Ovary (tissue), 9 donors: ENCODE measurements around the gene TAOK3. TPM values are rescaled to one million over a fixed set of nuclear protein-coding genes. Genes with fewer than 3 reads are reported as not detected.
"Not testable (repeated sequence)": the region's sequence is repeated elsewhere in the genome, so short reads cannot be mapped to it uniquely, and the experiment has no call there.

Experiments used
- DNase-seq, 5 donors: peaks; one replicate each; pipeline ENCODE4 v3.0.0-alpha.2; 2019 to 2020
- H3K27ac ChIP-seq, 2 donors: fragments of 200-600 bp; one replicate each; pipeline versions ENCODE4 v1.5.1 to v1.8.0; 2019 to 2022
- H3K27me3 ChIP-seq: fragments of 200-600 bp; one replicate; pipeline ENCODE4 v1.8.0; 2022
- H3K36me3 ChIP-seq: fragments of 200-600 bp; sonication (generic); one replicate; pipeline ENCODE4 v1.5.1; 2019
- H3K4me1 ChIP-seq: one replicate; pipeline ENCODE4 v1.8.1; 2013; ENCODE audit warnings: mild to moderate bottlenecking, moderate library complexity; ENCODE audit not compliant: insufficient read depth
- H3K4me3 ChIP-seq: fragments of 200-600 bp; sonication (generic); one replicate; pipeline ENCODE4 v1.5.1; 2017
- H3K9me3 ChIP-seq, 2 donors: fragments of 200-600 bp in 1 of 2; sonication (generic) in 1 of 2; one replicate each; pipeline versions ENCODE4 v1.5.1 to v1.8.1; 2013 to 2019; ENCODE audit warnings: mild to moderate bottlenecking in 1 of 2, moderate library complexity in 1 of 2
- CTCF ChIP-seq, 3 donors: fragments of 450-650 bp in 2 of 3; fragments of 200-600 bp in 1 of 3; IDR thresholded peaks; one replicate each; pipeline versions ENCODE4 v1.5.1 to v1.8.0; 2016 to 2022; ENCODE audit warnings: antibody characterized with exemption in 3 of 3, mild to moderate bottlenecking in 1 of 3
- EP300 ChIP-seq: sonication (generic); formaldehyde crosslinking; IDR thresholded peaks from one replicate; pipeline ENCODE4 v1.6.1; 2017; ENCODE audit warnings: antibody characterized with exemption
- POLR2A ChIP-seq: fragments of 450-650 bp; IDR thresholded peaks from one replicate; pipeline ENCODE4 v1.6.1; 2017; ENCODE audit warnings: antibody characterized with exemption, mild to moderate bottlenecking, moderate library complexity
- WGBS, 3 donors: extraction: QIAGEN DNeasy Blood & Tissue Kit in 1 of 3; methylation state at CpG; one replicate each; pipeline versions ENCODE4 v1.1.5 to v1.1.7; 2013 to 2017; 5-methylcytosine and 5-hydroxymethylcytosine counted together
- intact Hi-C, 4 donors: fragments of 100-400 bp; cut with DNase I; formaldehyde crosslinking; loops; one replicate each; pipeline versions ENCODE4 v1.11.0 to v1.15.1; 2022 to 2023
- polyA plus RNA-seq, 2 donors: library from polyadenylated mRNA; stranded (reverse); fragments of 200-250 nt in 1 of 2; fragments of 350-450 nt in 1 of 2; fragmentation: Illumina TruSeq in 1 of 2; extraction: RNeasy Lipid Tissue Mini Kit (QIAGEN cat#74804) in 1 of 2; gene quantifications; one replicate each; pipeline ENCODE4 v1.2.3, GENCODE V29; 2013 to 2014
- total RNA-seq, 7 donors: library from RNA; depleted of rRNA in 2 of 7; stranded (reverse); fragments of >200 nt in 2 of 7; fragmentation: NEBNext Ultra II Directional in 3 of 7; extraction: Animal tissue kit (Norgen Biotek cat#: 25700) in 3 of 7; gene quantifications; one replicate each; pipeline versions ENCODE4 v1.1.0 to v1.2.4, GENCODE V29; 2016 to 2023
- donor health status: DM: no; HTN: no; CAD: no; lungs with moderate emphysema.
- donor health status: DM: no; HTN: no; CAD: no.
- donor health status: Bipolar disorder and iron deficiency.
- donor health status: DM: yes; HTN: yes; CAD: no.
- donor health status: DM: no; HTN: no; CAD: no.
- donor health status: DM: yes; HTN: yes; CAD: no.

The TAOK3 gene
- total and polyA plus RNA-seq, 9 donors = 12.6 to 31.0 (median 23.0) TPM

- TF ChIP-seq CTCF (IDR thresholded peaks at IDR 0.05) = no peak
- TF ChIP-seq POLR2A = no peak
- TF ChIP-seq EP300 = no peak
- 0% methylated on average over 25 to 29 of the region's 29 CpGs for WGBS, 3 donors
- intact Hi-C loops = loop anchor here in 1 of 4 donors (10.0 kb wide), 1 partner anchor 72 kb away; the partner anchor contains the start of gene WSB2
Observed at GRCh38 chr12:118136559-118137003, 236.1 kb downstream of the TAOK3 start.

GRCh38 chr12:118135788-118136558 is 236.7 kb downstream of the TAOK3 start, which contains the start of gene PEBP1:
Gene PEBP1 (plus strand): TSS chr12:118136124. CDS start chr12:118136210, 86 bp downstream.
- WGBS, 3 donors = 0% methylated on average over 40 to 70 of the region's 70 CpGs
- intact Hi-C loops = loop anchor here in 1 of 4 donors (10.0 kb wide), 1 partner anchor 71 kb away; the partner anchor contains the start of gene WSB2

More at GRCh38 chr12:118136559-118137003, 236.1 kb downstream of the TAOK3 start:
- H3K4me1 ChIP-seq = peaks cover 14% of the 10 kb centered on the region
- DNase-seq = peak; percentile 38 to 69 (median 58)
- H3K27ac ChIP-seq = peak overlapping the region; percentile 83 to 92
- H3K27me3 ChIP-seq = no peaks in the 10 kb centered on the region
- no peaks in the 10 kb centered on the region for H3K36me3 ChIP-seq
- H3K4me3 ChIP-seq = peak overlapping the region; percentile 78
- no peaks in the 10 kb centered on the region for H3K9me3 ChIP-seq

GRCh38 chr12:118129436-118129835 is 243.3 kb downstream of the TAOK3 start:
- H3K27me3 ChIP-seq, H3K9me3 ChIP-seq, H3K27ac ChIP-seq, intact Hi-C loops, DNase-seq, H3K4me1 ChIP-seq, H3K4me3 ChIP-seq, H3K36me3 ChIP-seq: not testable (repeated sequence)
- WGBS, 3 donors = 92 to 95% (median 94%) methylated on average over 5 of the region's 5 CpGs

More at GRCh38 chr12:118135788-118136558, 236.7 kb downstream of the TAOK3 start, which contains the start of gene PEBP1:
- peak within 1 kb of the TSS; percentile 83 to 92 for H3K27ac ChIP-seq
- H3K27me3 ChIP-seq = no peaks in the 10 kb centered on the region
- DNase-seq = peak; percentile 92 to 96 (median 94)
- peak; percentile 81 for TF ChIP-seq POLR2A
- TF ChIP-seq EP300 = no peak
- peaks cover 14% of the 10 kb centered on the region for H3K4me1 ChIP-seq
- peak within 1 kb of the TSS; percentile 78 for H3K4me3 ChIP-seq
- no peaks in the 10 kb centered on the region for H3K36me3 ChIP-seq
- no peaks in the 10 kb centered on the region for H3K9me3 ChIP-seq

GRCh38 chr12:118127867-118128266 is 244.8 kb downstream of the TAOK3 start:
- Histone ChIP-seq H3K27me3 (no peaks in the 10 kb centered on the region), H3K4me1 (peaks cover 7% of the 10 kb centered on the region), H3K36me3 (no peaks in the 10 kb centered on the region), H3K9me3 (no peaks in the 10 kb centered on the region), H3K27ac (no peak overlapping the region), H3K4me3 (no peak overlapping the region)
- TF ChIP-seq POLR2A (no peak), CTCF (IDR thresholded peaks at IDR 0.05) (no peak), EP300 (no peak)
- 96 to 99% (median 97%) methylated on average over 5 of the region's 5 CpGs for WGBS, 3 donors
- intact Hi-C loops = no loop called here
- no peak for DNase-seq

GRCh38 chr12:118126119-118126757 is 246.5 kb downstream of the TAOK3 start:
- H3K36me3 ChIP-seq = no peaks in the 10 kb centered on the region
- no peaks in the 10 kb centered on the region for H3K9me3 ChIP-seq
- peak overlapping the region in 1 of 2 donors; percentile 59 for H3K27ac ChIP-seq
- DNase-seq = peak; percentile 60 to 90 (median 72)
- 47 to 62% (median 48%) methylated on average over 13 of the region's 13 CpGs for WGBS, 3 donors
- peaks cover 3% of the 10 kb centered on the region for H3K4me1 ChIP-seq
- no peak for TF ChIP-seq POLR2A
- no peak for TF ChIP-seq CTCF (IDR thresholded peaks at IDR 0.05)
- no peak for TF ChIP-seq EP300
- H3K4me3 ChIP-seq = no peak overlapping the region
- intact Hi-C loops = no loop called here
- H3K27me3 ChIP-seq = no peaks in the 10 kb centered on the region
